Peyer's patch (tissue), 4 donors: Measurements from ENCODE around the gene TRDN.

Experiments used
- POLR2A ChIP-seq, 2 donors: fragments of 450-650 bp; IDR thresholded peaks; one replicate each; pipeline ENCODE4 v1.5.1; 2017; ENCODE audit warnings: antibody characterized with exemption in 2 of 2, mild to moderate bottlenecking in 2 of 2, moderate library complexity in 2 of 2
- TF ChIP-seq, protein P1 (sequence below), 6 experiments: fragments of 450-650 bp in 4 of 6; fragments of 200-600 bp in 2 of 6; sonication (generic) in 1 of 6; IDR thresholded peaks; one replicate each; pipeline ENCODE4 v1.5.1; 2017 to 2019; ENCODE audit warnings: antibody characterized with exemption in 6 of 6, mild to moderate bottlenecking in 3 of 6, moderate library complexity in 1 of 6

DNA sequence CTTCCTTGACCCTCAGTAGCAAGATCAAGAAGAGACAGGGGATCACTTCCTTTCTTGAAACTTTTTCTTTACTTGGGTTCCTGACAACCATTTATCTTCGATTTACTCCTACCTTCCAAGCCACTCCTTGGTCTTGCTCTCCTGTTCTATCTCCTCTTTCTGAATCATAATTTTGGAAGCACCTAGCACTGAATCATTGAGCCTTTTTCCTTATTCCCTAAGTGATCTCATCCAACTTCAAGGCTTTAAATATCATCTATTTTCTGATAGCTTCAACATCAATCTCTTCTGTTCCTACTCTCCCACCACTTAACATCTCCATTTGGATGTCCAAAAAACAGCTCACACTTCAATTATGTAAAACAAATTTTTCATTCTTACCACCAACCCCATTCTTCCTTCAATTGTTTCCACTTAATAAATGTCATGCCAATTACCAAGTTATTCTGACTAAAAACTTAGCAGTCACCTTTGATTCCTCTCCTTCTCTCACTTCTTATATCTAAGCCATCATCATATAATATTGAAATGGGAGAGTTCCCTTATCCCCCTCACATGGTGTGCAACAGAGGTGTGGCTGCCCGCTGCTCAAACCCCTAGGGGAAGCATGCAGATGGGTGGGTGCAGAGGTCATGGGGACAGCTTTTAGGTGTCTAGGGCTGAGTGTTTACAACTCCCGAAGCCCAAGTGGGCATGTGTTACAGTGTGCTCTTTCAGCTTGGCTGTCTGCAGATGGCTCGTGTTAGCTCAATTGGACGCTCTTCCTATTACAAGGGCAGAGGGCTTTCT, 23.4 kb upstream of the TRDN start:
- TF ChIP-seq, protein P1, sequence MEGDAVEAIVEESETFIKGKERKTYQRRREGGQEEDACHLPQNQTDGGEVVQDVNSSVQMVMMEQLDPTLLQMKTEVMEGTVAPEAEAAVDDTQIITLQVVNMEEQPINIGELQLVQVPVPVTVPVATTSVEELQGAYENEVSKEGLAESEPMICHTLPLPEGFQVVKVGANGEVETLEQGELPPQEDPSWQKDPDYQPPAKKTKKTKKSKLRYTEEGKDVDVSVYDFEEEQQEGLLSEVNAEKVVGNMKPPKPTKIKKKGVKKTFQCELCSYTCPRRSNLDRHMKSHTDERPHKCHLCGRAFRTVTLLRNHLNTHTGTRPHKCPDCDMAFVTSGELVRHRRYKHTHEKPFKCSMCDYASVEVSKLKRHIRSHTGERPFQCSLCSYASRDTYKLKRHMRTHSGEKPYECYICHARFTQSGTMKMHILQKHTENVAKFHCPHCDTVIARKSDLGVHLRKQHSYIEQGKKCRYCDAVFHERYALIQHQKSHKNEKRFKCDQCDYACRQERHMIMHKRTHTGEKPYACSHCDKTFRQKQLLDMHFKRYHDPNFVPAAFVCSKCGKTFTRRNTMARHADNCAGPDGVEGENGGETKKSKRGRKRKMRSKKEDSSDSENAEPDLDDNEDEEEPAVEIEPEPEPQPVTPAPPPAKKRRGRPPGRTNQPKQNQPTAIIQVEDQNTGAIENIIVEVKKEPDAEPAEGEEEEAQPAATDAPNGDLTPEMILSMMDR (IDR thresholded peaks at IDR 0.05), result no peak
- TF ChIP-seq POLR2A (IDR thresholded peaks at IDR 0.05), result no peak
